ENCODE results near the gene PLD6.
A peak's percentile ranks its signal among the peaks of the same experiment; 100 is the strongest.
"Not testable (repeated sequence)": the region's sequence is repeated elsewhere in the genome, so short reads cannot be mapped to it uniquely, and the experiment has no call there.

PLD6 gene, protein sequence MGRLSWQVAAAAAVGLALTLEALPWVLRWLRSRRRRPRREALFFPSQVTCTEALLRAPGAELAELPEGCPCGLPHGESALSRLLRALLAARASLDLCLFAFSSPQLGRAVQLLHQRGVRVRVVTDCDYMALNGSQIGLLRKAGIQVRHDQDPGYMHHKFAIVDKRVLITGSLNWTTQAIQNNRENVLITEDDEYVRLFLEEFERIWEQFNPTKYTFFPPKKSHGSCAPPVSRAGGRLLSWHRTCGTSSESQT

GRCh38 chr17:17206124-17206912 is at the start of gene PLD6:
TSS of gene PLD6 (minus strand) at chr17:17206333. CDS start at chr17:17206286, 47 bp downstream.
- peak; percentile 77 for DNase-seq (ENCODE audit: low read depth, low spot score)

DNA sequence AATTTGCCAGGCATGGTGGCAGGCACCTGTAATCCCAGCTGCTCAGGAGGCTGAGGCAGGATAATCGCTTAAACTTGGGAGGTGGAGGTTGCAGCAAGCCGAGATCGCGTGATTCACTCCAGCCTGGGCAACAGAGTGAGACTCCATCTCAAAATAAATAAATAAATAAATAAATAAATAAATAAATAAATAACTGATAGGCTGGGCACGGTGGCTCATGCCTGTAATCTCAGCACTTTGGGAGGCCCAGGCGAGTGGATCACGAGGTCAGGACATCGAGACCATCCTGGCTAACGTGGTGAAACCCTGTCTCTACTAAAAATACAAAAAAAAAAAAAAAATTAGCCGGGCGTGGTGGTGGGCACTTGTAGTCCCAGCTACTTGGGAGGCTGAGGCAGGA is 49.6 kb upstream of the PLD6 start:
- not testable (repeated sequence) for DNase-seq (ENCODE audit: low read depth, low spot score)

DNA sequence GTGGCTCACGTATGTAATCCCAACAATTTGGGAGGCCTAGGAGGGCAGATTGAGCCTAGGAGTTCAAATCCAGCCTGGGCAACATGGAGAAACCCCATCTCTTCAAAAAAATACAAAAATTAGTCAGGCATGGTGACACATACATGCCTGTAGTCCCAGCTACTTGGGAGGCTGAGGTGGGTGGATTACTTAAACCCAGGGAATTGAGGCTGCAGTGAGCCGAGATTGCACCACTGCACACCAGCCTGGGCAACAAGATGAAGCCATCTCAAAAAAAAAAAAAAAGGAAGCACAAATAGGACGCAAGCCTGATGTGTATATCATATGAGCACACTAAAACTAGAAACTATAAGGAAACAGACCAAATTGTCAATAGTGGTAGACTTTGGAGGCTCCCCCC is 47.9 kb upstream of the PLD6 start:
- no peak for DNase-seq (ENCODE audit: low read depth, low spot score)

- no peak for DNase-seq (ENCODE audit: low read depth, low spot score)
These were observed 47.3 kb upstream of the PLD6 start for GRCh38 chr17:17253406-17253805.

DNA sequence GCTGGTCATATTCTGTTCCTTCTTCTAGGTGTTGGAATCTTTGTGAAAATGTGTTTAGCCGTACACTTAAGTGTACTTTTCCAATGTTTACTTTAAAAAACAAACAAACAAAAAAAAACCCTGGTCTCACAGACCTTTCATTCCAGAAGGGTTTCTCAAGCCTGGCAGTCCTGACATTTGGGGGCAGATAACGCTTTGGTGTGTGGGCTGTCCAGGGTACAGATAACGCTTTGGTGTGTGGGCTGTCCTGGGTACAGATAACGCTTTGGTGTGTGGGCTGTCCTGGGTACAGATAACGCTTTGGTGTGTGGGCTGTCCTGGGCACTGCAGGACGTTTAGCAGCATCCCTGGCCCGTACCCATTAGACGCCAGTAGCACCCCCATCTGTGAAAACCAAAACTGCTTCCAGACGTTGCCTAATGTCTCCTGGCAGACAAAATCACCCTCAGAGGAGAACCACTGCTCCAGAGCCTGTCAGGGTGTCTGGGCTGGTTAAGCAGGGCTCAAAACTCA is 46.1 kb upstream of the PLD6 start:
- no peak for DNase-seq (ENCODE audit: low read depth, low spot score)

DNA sequence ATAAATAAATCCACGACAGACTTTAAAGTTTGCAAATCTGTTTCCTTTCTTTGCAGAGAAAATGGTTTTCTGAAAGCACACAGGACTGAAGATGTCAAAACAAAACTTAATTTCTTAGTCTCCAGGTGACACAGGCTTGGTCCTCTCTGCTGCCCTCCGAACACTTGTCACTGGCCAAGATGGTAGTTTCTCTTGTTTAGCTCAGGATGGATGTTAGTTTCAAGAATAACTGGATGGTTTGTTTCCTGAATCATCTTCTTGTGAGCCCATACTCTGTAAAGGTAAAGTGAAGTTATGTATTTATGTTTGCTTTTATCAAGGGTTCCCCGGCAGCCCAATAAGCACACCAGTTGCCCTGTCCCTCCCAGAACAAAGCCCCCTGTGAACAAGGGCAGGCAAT is 40.7 kb upstream of the PLD6 start:
- DNase-seq (ENCODE audit: low read depth, low spot score), result no peak

GRCh38 chr17:17243163-17243562 is 37.0 kb upstream of the PLD6 start:
- DNase-seq (ENCODE audit: low read depth, low spot score), result no peak

DNA sequence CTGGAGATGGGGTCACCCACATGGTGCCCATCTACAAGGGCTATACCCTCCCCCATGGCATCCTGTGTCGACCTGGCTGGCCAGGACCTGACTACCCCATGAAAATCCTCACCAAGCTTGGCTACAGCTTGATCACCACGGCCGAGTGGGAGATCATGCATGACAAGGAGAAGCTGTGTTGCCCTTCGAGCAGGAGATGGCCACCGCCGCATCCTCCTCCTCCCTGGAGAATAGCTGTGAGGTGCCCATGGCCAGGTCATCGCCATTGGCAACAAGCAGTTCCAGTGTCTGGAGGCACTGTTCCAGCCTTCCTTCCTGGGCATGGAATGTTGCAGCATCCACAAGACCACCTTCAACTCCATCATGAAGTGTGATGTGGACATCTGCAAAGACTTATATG is 36.1 kb upstream of the PLD6 start:
- no peak for DNase-seq (ENCODE audit: low read depth, low spot score)

DNA sequence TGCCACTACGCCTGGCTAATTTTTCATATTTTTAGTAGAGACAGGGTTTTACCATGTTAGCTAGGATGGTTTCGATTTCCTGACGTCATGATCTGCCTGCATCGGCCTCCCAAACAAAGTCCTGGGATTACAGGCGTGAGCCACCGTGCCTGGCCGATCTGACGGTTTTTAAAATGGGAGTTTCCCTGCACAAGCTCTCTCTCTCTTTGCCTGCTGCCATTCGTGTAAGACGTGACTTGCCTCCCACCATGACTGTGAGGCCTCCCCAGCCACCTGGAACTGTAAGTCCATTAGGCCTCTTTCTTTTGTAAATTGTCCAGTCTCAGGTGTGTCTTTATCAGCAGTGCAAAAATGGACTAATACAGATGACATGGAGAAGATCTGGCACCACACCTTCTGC is 35.5 kb upstream of the PLD6 start:
- DNase-seq (ENCODE audit: low read depth, low spot score), result no peak

- no peak for DNase-seq (ENCODE audit: low read depth, low spot score)
These were observed 33.7 kb upstream of the PLD6 start for GRCh38 chr17:17239832-17240231.

GRCh38 chr17:17237026-17237799 is 31.1 kb upstream of the PLD6 start, which contains the start of gene FLCN:
TSS of gene FLCN (minus strand) at chr17:17237168. CDS start at chr17:17228137, 9,031 bp downstream.
- DNase-seq (ENCODE audit: low read depth, low spot score), result peak; percentile 91

GRCh38 chr17:17236295-17237025 is 30.3 kb upstream of the PLD6 start:
- DNase-seq (ENCODE audit: low read depth, low spot score), result peak; percentile 46

- DNase-seq (ENCODE audit: low read depth, low spot score), result peak; percentile 69
These were observed 29.4 kb upstream of the PLD6 start for GRCh38 chr17:17235212-17236174.

GRCh38 chr17:17232303-17232621 is 26.1 kb upstream of the PLD6 start:
- DNase-seq (ENCODE audit: low read depth, low spot score), result no peak

DNA sequence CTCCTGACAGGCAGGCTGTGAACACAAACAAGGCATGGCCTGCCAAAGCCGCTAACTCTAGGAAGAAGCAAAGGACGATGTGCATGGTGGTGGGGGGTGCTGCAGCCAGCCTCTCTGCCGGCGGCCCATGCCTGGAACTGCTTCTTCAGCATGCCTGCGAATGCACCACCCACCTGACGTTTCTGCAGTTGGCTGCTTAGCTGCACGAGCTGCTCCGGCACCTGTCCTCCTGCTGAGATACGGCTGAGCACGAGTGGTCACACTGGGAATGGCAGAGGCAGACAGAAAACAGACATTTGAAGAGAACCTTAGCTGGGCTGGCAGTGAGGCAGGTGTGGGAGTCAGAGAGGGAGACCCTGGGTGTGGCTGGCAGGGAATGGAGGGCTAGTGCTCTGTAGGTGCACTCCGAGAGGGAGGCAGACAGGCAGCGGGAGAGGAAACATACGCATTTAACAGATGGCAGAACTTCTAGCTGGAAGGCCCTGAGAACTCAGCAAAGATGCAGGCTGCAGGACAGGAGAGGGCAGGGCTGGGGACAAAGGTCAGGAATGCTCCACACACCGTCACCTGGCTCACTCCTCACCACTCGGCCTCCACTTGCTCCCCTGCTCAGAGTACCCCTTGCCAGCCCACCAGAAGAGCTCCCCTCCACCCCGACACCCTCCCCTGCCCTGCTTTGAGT is 25.6 kb upstream of the PLD6 start:
- no peak for DNase-seq (ENCODE audit: low read depth, low spot score)

DNA sequence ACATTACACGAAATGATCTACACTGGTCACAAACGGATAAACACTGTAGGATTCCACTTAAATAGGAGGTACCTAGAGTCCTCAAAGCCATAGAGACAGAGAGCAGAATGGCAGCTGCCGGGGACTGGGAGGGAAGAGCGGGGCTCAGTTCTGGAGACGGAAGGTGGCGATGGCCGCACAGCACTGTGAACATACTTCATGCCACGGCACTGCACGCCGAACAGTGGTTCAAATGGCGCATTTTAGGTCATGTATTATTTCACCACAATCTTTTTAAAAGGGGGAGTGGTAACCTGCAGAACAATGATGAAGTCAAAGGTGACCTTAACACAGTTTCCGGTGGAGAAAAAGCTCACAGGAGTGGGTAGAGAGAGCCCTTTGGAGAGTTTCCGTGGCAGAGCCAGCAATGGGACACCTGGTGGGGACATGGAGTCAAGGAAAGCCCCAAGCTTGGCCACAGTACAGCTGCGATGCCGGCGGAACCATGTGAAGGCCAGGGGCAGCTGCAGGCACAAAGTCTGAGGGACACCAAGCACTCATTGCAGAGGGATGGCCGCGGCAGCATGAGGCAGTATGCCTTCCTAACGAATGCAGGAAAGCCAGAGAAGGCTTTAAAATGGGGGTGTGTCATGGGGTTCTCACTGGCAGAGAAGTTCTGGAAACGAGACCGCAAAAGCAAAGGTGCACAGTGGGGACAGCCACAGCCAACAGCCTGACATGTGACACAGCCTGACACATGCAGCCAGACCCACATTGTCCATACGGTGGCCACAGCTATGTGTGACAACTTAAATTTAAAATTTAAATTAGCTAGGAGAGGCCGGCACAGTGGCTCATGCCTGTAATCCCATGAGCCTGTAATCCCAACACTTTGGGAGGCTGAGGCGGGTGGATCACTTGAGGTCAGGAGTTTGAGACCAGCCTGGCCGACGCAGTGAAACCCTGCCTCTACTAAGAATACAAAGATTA is 23.6 kb upstream of the PLD6 start:
- no peak for DNase-seq (ENCODE audit: low read depth, low spot score)

DNA sequence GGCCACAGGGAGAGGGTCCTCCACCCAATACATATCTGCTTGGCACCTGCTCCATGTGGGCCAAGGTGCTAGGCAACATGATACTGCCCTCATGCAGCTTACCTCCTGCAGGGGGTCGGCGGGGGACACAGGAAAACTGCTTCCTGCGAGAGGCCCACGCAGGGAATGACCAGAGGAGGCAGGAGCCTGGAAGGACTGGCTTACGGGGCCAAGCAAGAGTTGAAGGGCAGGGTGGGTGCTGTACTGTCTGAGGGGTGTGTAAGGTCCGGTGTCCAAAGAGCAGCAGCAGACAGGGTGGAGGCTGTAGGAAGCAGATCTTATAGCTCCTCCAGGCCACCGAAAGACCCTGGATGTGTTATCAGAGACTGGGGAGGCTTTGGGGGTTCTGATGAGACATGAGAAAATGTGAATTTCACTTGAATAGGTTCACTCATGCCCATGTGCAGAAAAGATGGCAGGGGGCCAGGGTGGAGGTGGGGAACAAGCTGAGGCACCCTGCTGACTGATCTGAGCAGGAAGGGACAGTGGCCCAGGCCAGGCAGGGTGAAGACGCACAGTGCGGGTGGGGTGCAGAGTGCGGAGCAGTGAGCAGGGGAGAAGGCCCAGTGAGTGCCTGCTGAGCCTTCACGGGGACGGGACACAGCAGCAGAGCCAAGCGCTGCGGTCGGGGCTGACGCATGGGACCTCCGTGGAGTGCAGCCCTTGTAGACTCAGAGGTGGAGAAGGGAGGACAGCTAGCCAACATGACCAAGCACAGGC is 22.6 kb upstream of the PLD6 start:
- DNase-seq (ENCODE audit: low read depth, low spot score), result no peak
